GM23338 (cell line): ENCODE data around the gene ARHGDIA.

Source experiments
- CREB1 ChIP-seq: fragments of 250-450 bp; sonication (Bioruptor Pico); IDR thresholded peaks from 2 replicates; pipeline ENCODE4 v1.5.0; 2020; ENCODE audit warnings: low read depth, mild to moderate bottlenecking, moderate library complexity
- CTCF ChIP-seq, 2 experiments: fragments of 200-600 bp in 1 of 2; sonication (generic) in 1 of 2; conservative IDR thresholded peaks; 2 replicates each; pipeline versions ENCODE4 v1.5.1 to v1.6.1; 2016 to 2017; ENCODE audit warnings: antibody characterized with exemption in 2 of 2, low read depth in 2 of 2, mild to moderate bottlenecking in 2 of 2, moderate library complexity in 1 of 2
- EZH2 ChIP-seq: fragments of 200-600 bp; sonication (generic); IDR thresholded peaks from one replicate; pipeline ENCODE4 v1.8.0; 2017; ENCODE audit warnings: antibody characterized with exemption, mild to moderate bottlenecking, low read depth; ENCODE audit not compliant: unreplicated experiment
- EZH2phosphoT487 ChIP-seq: fragments of 200-600 bp; sonication (generic); IDR thresholded peaks from one replicate; pipeline ENCODE4 v1.8.1; 2018; ENCODE audit warnings: antibody characterized with exemption; ENCODE audit not compliant: unreplicated experiment
- JUNB ChIP-seq: IDR thresholded peaks from one replicate; pipeline ENCODE4 v1.6.1; 2016; ENCODE audit warnings: antibody characterized with exemption; ENCODE audit not compliant: unreplicated experiment
- POLR2AphosphoS5 ChIP-seq: IDR thresholded peaks from 2 replicates; pipeline ENCODE4 v1.6.1; 2016; ENCODE audit warnings: antibody characterized with exemption, low read depth
- REST ChIP-seq: IDR thresholded peaks from one replicate; pipeline ENCODE4 v1.6.1; 2018; ENCODE audit warnings: antibody characterized with exemption; ENCODE audit not compliant: unreplicated experiment
- ZNF331 ChIP-seq: fragments of 250-450 bp; sonication (Bioruptor Pico); IDR thresholded peaks from 2 replicates; pipeline ENCODE4 v1.5.0; 2020; ENCODE audit warnings: low read depth, mild to moderate bottlenecking, moderate library complexity

GRCh38 chr17:81841866-81842265 lies 29.3 kb downstream of the ARHGDIA start:
- TF ChIP-seq CTCF (conservative IDR thresholded peaks at IDR 0.05; ENCODE audit: low read depth in 2 of 2) (no peak), POLR2AphosphoS5 (no peak), EZH2 (no peak), EZH2phosphoT487 (no peak), REST (no peak), CREB1 (CRISPR knock-in tag) (no peak), ZNF331 (CRISPR knock-in tag) (no peak), JUNB (no peak)
